IMR-90 (cell line): ENCODE results near the gene MEGF11. TPM values are rescaled to one million over a fixed set of nuclear protein-coding genes. Genes with fewer than 3 reads are reported as not detected.

Source experiments
- ATAC-seq: fragments of 200-7000 bp; cut with Tn5 transposase; 2 replicates; pipeline ENCODE4 v1.9.1; 2020; ENCODE audit warnings: low read depth, mild to moderate bottlenecking, moderate library complexity
- BruUV-seq: library from RNA; stranded (reverse); fragments of 400-500 nt; replicated peaks from 2 replicates; lab custom pipeline; 2021; lab: Mats Ljungman, UMichigan
- CTCF ChIA-PET: fragments of 300-600 bp; formaldehyde crosslinking; extraction: SDS; loops from one replicate; lab custom pipeline; 2021; ENCODE audit warnings: antibody characterized with exemption; lab: Yijun Ruan, JAX
- POLR2A ChIA-PET: fragments of 300-600 bp; sonication (Branson Sonifier 250); formaldehyde crosslinking; loops from one replicate; lab custom pipeline; 2022; ENCODE audit warnings: antibody characterized with exemption; ENCODE audit not compliant: unreplicated experiment; lab: Charles Lee
- DNase-seq: peaks from one replicate; pipeline ENCODE4 v3.0.0; 2013
- H2AFZ ChIP-seq: replicated peaks from 2 replicates; pipeline ENCODE3; 2013; ENCODE audit warnings: low read length, mild to moderate bottlenecking; ENCODE audit not compliant: poor library complexity
- H2AK5ac ChIP-seq: 2 replicates; pipeline ENCODE4 v1.6.1; 2013; ENCODE audit warnings: low read depth, low read length, inconsistent platforms
- H2AK9ac ChIP-seq: replicated peaks from 2 replicates; pipeline ENCODE3; 2013; ENCODE audit warnings: mild to moderate bottlenecking, low read depth, low read length, moderate library complexity; ENCODE audit not compliant: poor library complexity
- H2BK120ac ChIP-seq: 2 replicates; pipeline ENCODE4 v1.6.1; 2013; ENCODE audit warnings: low read depth, low read length, inconsistent platforms
- H2BK15ac ChIP-seq: 3 replicates; pipeline ENCODE4 v1.6.1; 2013; ENCODE audit warnings: low read depth, low read length, inconsistent platforms
- H2BK20ac ChIP-seq: 2 replicates; pipeline ENCODE4 v1.6.1; 2013; ENCODE audit warnings: low read depth, mild to moderate bottlenecking, inconsistent platforms, low read length, moderate library complexity
- H2BK5ac ChIP-seq: 2 replicates; pipeline ENCODE4 v1.6.1; 2013; ENCODE audit warnings: mild to moderate bottlenecking, low read depth, low read length, inconsistent platforms; ENCODE audit not compliant: poor library complexity, severe bottlenecking
- H3K14ac ChIP-seq: replicated peaks from 2 replicates; pipeline ENCODE4 v1.6.1; 2013; ENCODE audit warnings: low read depth, low read length, inconsistent platforms
- H3K18ac ChIP-seq: 2 replicates; pipeline ENCODE4 v1.6.1; 2013; ENCODE audit warnings: low read depth, low read length, control low read depth
- H3K23ac ChIP-seq: 2 replicates; pipeline ENCODE4 v1.6.1; 2013; ENCODE audit warnings: low read depth, low read length, inconsistent platforms
- H3K27ac ChIP-seq: 2 replicates; pipeline ENCODE4 v1.5.1; 2013; ENCODE audit warnings: mild to moderate bottlenecking, control low read depth, low read length; ENCODE audit not compliant: insufficient read depth
- H3K27me3 ChIP-seq: 2 replicates; pipeline ENCODE4 v1.6.1; 2013; ENCODE audit warnings: low read length; ENCODE audit not compliant: control insufficient read depth, insufficient read depth
- H3K36me3 ChIP-seq: 2 replicates; pipeline ENCODE4 v1.6.1; 2013; ENCODE audit warnings: low read length, mixed read lengths; ENCODE audit not compliant: control insufficient read depth, insufficient read depth
- H3K4ac ChIP-seq: 2 replicates; pipeline ENCODE4 v1.6.1; 2013; ENCODE audit warnings: low read depth, low read length, inconsistent platforms
- H3K4me1 ChIP-seq: 2 replicates; pipeline ENCODE4 v1.6.1; 2013; ENCODE audit warnings: low read length, mixed read lengths; ENCODE audit not compliant: control insufficient read depth, insufficient read depth
- H3K4me2 ChIP-seq: 2 replicates; pipeline ENCODE4 v1.6.1; 2013; ENCODE audit warnings: low read depth, mild to moderate bottlenecking, control low read depth, low read length, moderate library complexity
- H3K4me3 ChIP-seq: 2 replicates; pipeline ENCODE4 v1.5.1; 2013; ENCODE audit warnings: low read depth, mild to moderate bottlenecking, control low read depth, low read length, moderate library complexity; ENCODE audit not compliant: insufficient read depth
- H3K56ac ChIP-seq: 2 replicates; pipeline ENCODE4 v1.6.1; 2013; ENCODE audit warnings: low read length, inconsistent platforms; ENCODE audit not compliant: insufficient read depth; ENCODE audit errors: extremely low read depth
- H3K79me1 ChIP-seq, 2 experiments: 2 replicates each; pipeline ENCODE4 v1.6.1; 2013; ENCODE audit warnings: low read length in 2 of 2, inconsistent platforms in 1 of 2, low read depth in 1 of 2
- H3K9ac ChIP-seq: 2 replicates; pipeline ENCODE4 v1.6.1; 2013; ENCODE audit warnings: low read depth, low read length, control low read depth
- H3K9me1 ChIP-seq: 2 replicates; pipeline ENCODE4 v1.6.1; 2013; ENCODE audit warnings: low read length, inconsistent platforms; ENCODE audit not compliant: insufficient read depth
- H3K9me3 ChIP-seq: 2 replicates; pipeline ENCODE4 v1.6.1; 2013; ENCODE audit warnings: low read length; ENCODE audit not compliant: control insufficient read depth, insufficient read depth
- H4K20me1 ChIP-seq: 2 replicates; pipeline ENCODE4 v1.6.1; 2013; ENCODE audit warnings: low read length, inconsistent platforms; ENCODE audit not compliant: insufficient read depth
- H4K5ac ChIP-seq: 2 replicates; pipeline ENCODE4 v1.6.1; 2013; ENCODE audit warnings: mild to moderate bottlenecking, low read depth, low read length, control low read depth
- H4K8ac ChIP-seq, 2 experiments: 2 replicates each; pipeline ENCODE4 v1.6.1; 2013; ENCODE audit warnings: low read depth in 2 of 2, low read length in 2 of 2, control low read depth in 1 of 2, inconsistent platforms in 1 of 2
- H4K91ac ChIP-seq: 2 replicates; pipeline ENCODE4 v1.6.1; 2013; ENCODE audit warnings: low read depth, low read length, inconsistent platforms; ENCODE audit not compliant: insufficient read depth
- BHLHE40 ChIP-seq: fragments of 150-350 bp; IDR thresholded peaks from 2 replicates; pipeline ENCODE4 v1.6.1; 2016; ENCODE audit warnings: mild to moderate bottlenecking, low read depth, low read length
- CEBPB ChIP-seq: IDR thresholded peaks from 2 replicates; pipeline ENCODE4 v1.6.1; 2012; ENCODE audit warnings: low read depth, low read length, improper control_type of control experiment
- CHD1 ChIP-seq: IDR thresholded peaks from 2 replicates; pipeline ENCODE4 v1.6.1; 2012; ENCODE audit warnings: low read depth, low read length, improper control_type of control experiment
- ELK1 ChIP-seq: fragments of 150-350 bp; IDR thresholded peaks from 2 replicates; pipeline ENCODE4 v1.6.1; 2016; ENCODE audit warnings: low read depth, mild to moderate bottlenecking, low read length, moderate library complexity, borderline replicate concordance
- FOS ChIP-seq: fragments of 150-350 bp; IDR thresholded peaks from 2 replicates; pipeline ENCODE4 v1.6.1; 2016; ENCODE audit warnings: low read depth, low read length
- MAFK ChIP-seq: IDR thresholded peaks from 2 replicates; pipeline ENCODE4 v1.6.1; 2012; ENCODE audit warnings: low read depth, low read length, improper control_type of control experiment
- MAZ ChIP-seq: IDR thresholded peaks from 2 replicates; pipeline ENCODE4 v1.6.1; 2012; ENCODE audit warnings: low read depth, mild to moderate bottlenecking, low read length, improper control_type of control experiment, moderate library complexity, borderline replicate concordance
- MXI1 ChIP-seq: IDR thresholded peaks from 2 replicates; pipeline ENCODE4 v1.6.1; 2012; ENCODE audit warnings: low read depth, mild to moderate bottlenecking, low read length, moderate library complexity, borderline replicate concordance
- NFE2L2 ChIP-seq: fragments of 150-350 bp; IDR thresholded peaks from 2 replicates; pipeline ENCODE4 v1.6.1; 2016; ENCODE audit warnings: low read depth, mild to moderate bottlenecking, low read length
- POLR2A ChIP-seq: IDR thresholded peaks from 2 replicates; pipeline ENCODE4 v1.6.1; 2012; ENCODE audit warnings: mild to moderate bottlenecking, low read depth, low read length
- RAD21 ChIP-seq: IDR thresholded peaks from 2 replicates; pipeline ENCODE4 v1.6.1; 2012; ENCODE audit warnings: low read length, improper control_type of control experiment
- RCOR1 ChIP-seq: IDR thresholded peaks from 2 replicates; pipeline ENCODE4 v1.6.1; 2012; ENCODE audit warnings: mild to moderate bottlenecking, low read length, improper control_type of control experiment; ENCODE audit not compliant: insufficient replicate concordance
- RFX5 ChIP-seq: IDR thresholded peaks from 2 replicates; pipeline ENCODE4 v1.8.0; 2012; ENCODE audit warnings: low read depth, mild to moderate bottlenecking, low read length, moderate library complexity
- SMC3 ChIP-seq: fragments of 150-350 bp; IDR thresholded peaks from 2 replicates; pipeline ENCODE4 v1.6.1; 2016; ENCODE audit warnings: low read depth, mild to moderate bottlenecking, antibody characterized with exemption, low read length, moderate library complexity
- USF2 ChIP-seq: fragments of 150-350 bp; IDR thresholded peaks from 2 replicates; pipeline ENCODE4 v1.6.1; 2017; ENCODE audit warnings: mild to moderate bottlenecking, antibody characterized with exemption, low read length, low read depth
- WGBS, 2 experiments: methylation state at CpG; one replicate each; pipeline versions ENCODE4 v1.1.5 to v1.1.7; 2013; ENCODE audit warnings: missing lambda C conversion rate in 2 of 2; ENCODE audit not compliant: insufficient read length in 1 of 2; ENCODE audit errors: extremely low coverage in 2 of 2; 5-methylcytosine and 5-hydroxymethylcytosine counted together
- dilution Hi-C: fragments of 300-500 bp; cut with HindIII; formaldehyde crosslinking; loops from one replicate; pipeline ENCODE4 v1.14.3; 2018; ENCODE audit warnings: low sequenced_read_pairs; ENCODE audit not compliant: unreplicated experiment
- in situ Hi-C: fragments of 300-500 bp; cut with MboI; formaldehyde crosslinking; loops from 3 replicates; pipeline ENCODE4 v1.14.3; 2019; ENCODE audit warnings: low sequenced_read_pairs, inconsistent platforms, mixed read lengths
- intact Hi-C: fragments of 100-400 bp; cut with micrococcal nuclease; formaldehyde crosslinking; loops from 2 replicates; pipeline ENCODE4 v1.10.0; 2022
- polyA plus RNA-seq, 3 experiments: library from polyadenylated mRNA; depleted of rRNA; stranded (reverse); fragments of >200 nt; gene quantifications; 2 replicates each; pipeline ENCODE4 v1.2.3, GENCODE V29; 2012; ENCODE audit warnings: low replicate concordance in 1 of 3
- total RNA-seq: library from RNA; depleted of rRNA; stranded (reverse); fragments of >200 nt; gene quantifications from 2 replicates; pipeline ENCODE4 v1.2.3, GENCODE V29; 2012
- TF ChIP-seq, protein P1 (sequence below): conservative IDR thresholded peaks from 2 replicates; pipeline ENCODE4 v1.5.1; 2012; ENCODE audit warnings: mild to moderate bottlenecking, low read depth, low read length, improper control_type of control experiment

MEGF11 gene
- total and polyA plus RNA-seq, 2 of the 4 experiments (the other 2 are of a cell fraction) = not detected

- H2BK5ac ChIP-seq = no peak overlapping the region
- DNase-seq (no peak), ATAC-seq (no peak)
- H3K27me3 ChIP-seq = peaks cover 54% of the 10 kb centered on the region
- intact Hi-C loops = no loop called here
- H2BK120ac ChIP-seq = no peak overlapping the region
- H4K20me1 ChIP-seq = no peaks in the 10 kb centered on the region
- H3K4ac ChIP-seq = no peak overlapping the region
- 20% methylated on average over 1 of the region's 1 CpG; no CpG with 5 or more reads in 1 of the 2 experiments for WGBS, 2 experiments
- no peak overlapping the region for H4K5ac ChIP-seq
- dilution Hi-C loops = no loop called here
- no peak overlapping the region for H3K4me3 ChIP-seq
- ChIA-PET CTCF (no interaction called here), POLR2A (no interaction called here)
- H3K9me3 ChIP-seq = no peaks in the 10 kb centered on the region
- H3K79me1 ChIP-seq = no peaks in the 10 kb centered on the region
- no peak overlapping the region for H2AK5ac ChIP-seq
- H3K27ac ChIP-seq = no peak overlapping the region
- no peak overlapping the region for H3K18ac ChIP-seq
- no peaks in the 10 kb centered on the region for H3K9me1 ChIP-seq
- no TSS peak for BruUV-seq
- no peak overlapping the region for H2AFZ ChIP-seq
- H3K9ac ChIP-seq = no peak overlapping the region
- no peaks in the 10 kb centered on the region for H3K36me3 ChIP-seq
- no peak overlapping the region for H2BK15ac ChIP-seq
- no peak overlapping the region for H3K23ac ChIP-seq
- H3K4me1 ChIP-seq = no peaks in the 10 kb centered on the region
- no peak overlapping the region for H2AK9ac ChIP-seq
- H3K14ac ChIP-seq = no peak overlapping the region
- H4K91ac ChIP-seq = no peak overlapping the region
- no peak overlapping the region for H4K8ac ChIP-seq
- TF ChIP-seq, protein P1, sequence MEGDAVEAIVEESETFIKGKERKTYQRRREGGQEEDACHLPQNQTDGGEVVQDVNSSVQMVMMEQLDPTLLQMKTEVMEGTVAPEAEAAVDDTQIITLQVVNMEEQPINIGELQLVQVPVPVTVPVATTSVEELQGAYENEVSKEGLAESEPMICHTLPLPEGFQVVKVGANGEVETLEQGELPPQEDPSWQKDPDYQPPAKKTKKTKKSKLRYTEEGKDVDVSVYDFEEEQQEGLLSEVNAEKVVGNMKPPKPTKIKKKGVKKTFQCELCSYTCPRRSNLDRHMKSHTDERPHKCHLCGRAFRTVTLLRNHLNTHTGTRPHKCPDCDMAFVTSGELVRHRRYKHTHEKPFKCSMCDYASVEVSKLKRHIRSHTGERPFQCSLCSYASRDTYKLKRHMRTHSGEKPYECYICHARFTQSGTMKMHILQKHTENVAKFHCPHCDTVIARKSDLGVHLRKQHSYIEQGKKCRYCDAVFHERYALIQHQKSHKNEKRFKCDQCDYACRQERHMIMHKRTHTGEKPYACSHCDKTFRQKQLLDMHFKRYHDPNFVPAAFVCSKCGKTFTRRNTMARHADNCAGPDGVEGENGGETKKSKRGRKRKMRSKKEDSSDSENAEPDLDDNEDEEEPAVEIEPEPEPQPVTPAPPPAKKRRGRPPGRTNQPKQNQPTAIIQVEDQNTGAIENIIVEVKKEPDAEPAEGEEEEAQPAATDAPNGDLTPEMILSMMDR = no peak
- TF ChIP-seq SMC3 (no peak), MAZ (no peak), BHLHE40 (no peak), MXI1 (no peak), USF2 (no peak), RAD21 (no peak), POLR2A (no peak), MAFK (no peak), CHD1 (no peak), CEBPB (no peak), NFE2L2 (no peak), FOS (no peak), RFX5 (no peak), RCOR1 (no peak), ELK1 (no peak)
- H3K56ac ChIP-seq = no peak overlapping the region
- in situ Hi-C loops = no loop called here
- no peak overlapping the region for H2BK20ac ChIP-seq
- no peak overlapping the region for H3K4me2 ChIP-seq
Measured at GRCh38 chr15:66112388-66112787, 141.2 kb downstream of the MEGF11 start.
